Bronchial epithelial cell (primary cell): Measurements from ENCODE around the gene CABLES2. TPM values are rescaled to one million over a fixed set of nuclear protein-coding genes. Genes with fewer than 3 reads are reported as not detected.

Experiments used
- DNase-seq: peaks from one replicate; pipeline ENCODE4 v3.0.0-alpha.2; 2010; ENCODE audit warnings: low read depth
- FAIRE-seq: peaks from 2 replicates; lab custom pipeline; 2011; peaks lifted over from hg19 to GRCh38; lab: Jason Lieb, UNC
- H3K27me3 ChIP-seq: 2 replicates; pipeline ENCODE4 v1.5.1; 2011; ENCODE audit warnings: low read length; ENCODE audit not compliant: control insufficient read depth, insufficient read depth
- H3K36me3 ChIP-seq: 2 replicates; pipeline ENCODE4 v1.5.1; 2011; ENCODE audit warnings: low read length; ENCODE audit not compliant: control insufficient read depth, insufficient read depth
- H3K4me3 ChIP-seq: 2 replicates; pipeline ENCODE4 v1.5.1; 2011; ENCODE audit warnings: mild to moderate bottlenecking, low read depth, low read length, control low read depth
- CTCF ChIP-seq: IDR thresholded peaks from 2 replicates; pipeline ENCODE4 v1.5.1; 2011; ENCODE audit warnings: mild to moderate bottlenecking, moderate library complexity, low read length, control low read depth, inconsistent platforms; ENCODE audit not compliant: insufficient read depth, severe bottlenecking
- total RNA-seq: library from RNA; depleted of rRNA; stranded (reverse); fragments of >200 nt; gene quantifications from 2 replicates; pipeline ENCODE4 v1.2.1, GENCODE V29; 2014

Gene CABLES2
- total RNA-seq, 1 donor from 2014 or later, result 1.3 TPM

- no peaks in the 10 kb centered on the region for H3K36me3 ChIP-seq
- no peak for DNase-seq
- no peak for TF ChIP-seq CTCF
- H3K27me3 ChIP-seq, result no peaks in the 10 kb centered on the region
- no peak overlapping the region for H3K4me3 ChIP-seq
- no peak for FAIRE-seq
Observed at GRCh38 chr20:62446888-62447869, 40.1 kb upstream of the CABLES2 start.

GRCh38 chr20:62446481-62446880 lies 39.4 kb upstream of the CABLES2 start:
- Histone ChIP-seq H3K27me3 (peaks cover under 1% of the 10 kb centered on the region), H3K4me3 (no peak overlapping the region), H3K36me3 (no peaks in the 10 kb centered on the region)
- no peak for DNase-seq
- no peak for TF ChIP-seq CTCF
- no peak for FAIRE-seq

- TF ChIP-seq CTCF, result no peak
- FAIRE-seq, result no peak
- Histone ChIP-seq H3K4me3 (no peak overlapping the region), H3K27me3 (peaks cover 1% of the 10 kb centered on the region), H3K36me3 (no peaks in the 10 kb centered on the region)
- DNase-seq, result no peak
Observed at GRCh38 chr20:62445553-62446340, 38.7 kb upstream of the CABLES2 start.

GRCh38 chr20:62444286-62444685 lies 37.2 kb upstream of the CABLES2 start:
- FAIRE-seq (no peak), DNase-seq (no peak)
- no peaks in the 10 kb centered on the region for H3K36me3 ChIP-seq
- H3K27me3 ChIP-seq, result peaks cover 1% of the 10 kb centered on the region
- H3K4me3 ChIP-seq, result no peak overlapping the region
- no peak for TF ChIP-seq CTCF

- peaks cover 1% of the 10 kb centered on the region for H3K27me3 ChIP-seq
- H3K36me3 ChIP-seq, result no peaks in the 10 kb centered on the region
- no peak overlapping the region for H3K4me3 ChIP-seq
- FAIRE-seq (no peak), DNase-seq (no peak)
- TF ChIP-seq CTCF, result no peak
Observed at GRCh38 chr20:62441987-62442539, 35.0 kb upstream of the CABLES2 start.
